ENCODE results near the gene PTPRG.

DNA sequence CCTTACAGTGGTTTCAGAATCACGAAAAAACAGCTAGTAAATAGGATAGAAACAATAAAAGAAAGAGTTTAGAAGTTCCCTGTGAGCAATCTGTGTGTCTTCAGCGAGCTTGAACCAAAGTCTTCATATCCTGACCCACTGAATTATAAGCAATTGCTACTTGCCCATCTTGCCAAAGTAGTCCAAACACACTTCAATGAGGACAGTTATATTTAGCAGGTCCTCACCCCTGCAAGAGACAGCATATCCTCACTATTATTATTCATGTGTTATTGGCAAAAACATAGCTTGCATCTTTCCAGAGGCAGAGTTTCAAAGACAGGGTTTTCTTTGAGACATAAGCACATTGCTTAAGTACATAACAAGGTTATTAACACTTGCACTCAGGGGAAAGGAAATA lies 734.2 kb downstream of the PTPRG start:
- TF ChIP-seq CTCF (conservative IDR thresholded peaks at IDR 0.05; ENCODE audit: low read depth, low read length) (no peak), EZH2 (IDR thresholded peaks at IDR 0.05; ENCODE audit: low read length, unreplicated experiment) (no peak)

All from PC-3 (cell line).